K562 (cell line): ENCODE results near the gene ZNF362.

Experiments
- BRF1 ChIP-seq: IDR thresholded peaks from 3 replicates; pipeline ENCODE4 v1.6.1; 2011; ENCODE audit warnings: borderline replicate concordance, mild to moderate bottlenecking; ENCODE audit not compliant: insufficient read length; ENCODE audit errors: extremely low read depth
- EZH2 ChIP-seq: IDR thresholded peaks from 2 replicates; pipeline ENCODE4 v1.6.1; 2012; ENCODE audit warnings: low read depth, mild to moderate bottlenecking, inconsistent platforms, low read length, borderline replicate concordance
- ILF3 ChIP-seq: fragments of 450-650 bp; IDR thresholded peaks from 2 replicates; pipeline ENCODE4 v1.6.1; 2018; ENCODE audit warnings: antibody characterized with exemption, mild to moderate bottlenecking, moderate library complexity, borderline replicate concordance
- POLR2A ChIP-seq: fragments of 450-650 bp; conservative IDR thresholded peaks from 2 replicates; pipeline ENCODE4 v1.6.1; 2016
- TOE1 ChIP-seq, 2 experiments: fragments of 450-650 bp in 1 of 2; sonication (generic) in 1 of 2; formaldehyde crosslinking in 1 of 2; IDR thresholded peaks; 2 replicates each; pipeline versions ENCODE4 v1.7.1 to v1.8.0; 2016 to 2022; ENCODE audit warnings: borderline replicate concordance in 2 of 2, mild to moderate bottlenecking in 2 of 2, antibody characterized with exemption in 1 of 2, inconsistent platforms in 1 of 2, low read depth in 1 of 2, missing genetic modification reagents in 1 of 2, moderate library complexity in 1 of 2
- TF ChIP-seq, protein P1 (sequence below), 3 experiments: IDR thresholded peaks in 2 of 3; conservative IDR thresholded peaks in 1 of 3; 2 replicates each; pipeline ENCODE4 v1.5.1; 2011 to 2012; ENCODE audit warnings: low read length in 3 of 3, mild to moderate bottlenecking in 3 of 3, control low read depth in 2 of 3, improper control_type of control experiment in 1 of 3, inconsistent platforms in 1 of 3, low read depth in 1 of 3, mixed read lengths in 1 of 3, moderate library complexity in 1 of 3; ENCODE audit not compliant: insufficient read depth in 2 of 3

DNA sequence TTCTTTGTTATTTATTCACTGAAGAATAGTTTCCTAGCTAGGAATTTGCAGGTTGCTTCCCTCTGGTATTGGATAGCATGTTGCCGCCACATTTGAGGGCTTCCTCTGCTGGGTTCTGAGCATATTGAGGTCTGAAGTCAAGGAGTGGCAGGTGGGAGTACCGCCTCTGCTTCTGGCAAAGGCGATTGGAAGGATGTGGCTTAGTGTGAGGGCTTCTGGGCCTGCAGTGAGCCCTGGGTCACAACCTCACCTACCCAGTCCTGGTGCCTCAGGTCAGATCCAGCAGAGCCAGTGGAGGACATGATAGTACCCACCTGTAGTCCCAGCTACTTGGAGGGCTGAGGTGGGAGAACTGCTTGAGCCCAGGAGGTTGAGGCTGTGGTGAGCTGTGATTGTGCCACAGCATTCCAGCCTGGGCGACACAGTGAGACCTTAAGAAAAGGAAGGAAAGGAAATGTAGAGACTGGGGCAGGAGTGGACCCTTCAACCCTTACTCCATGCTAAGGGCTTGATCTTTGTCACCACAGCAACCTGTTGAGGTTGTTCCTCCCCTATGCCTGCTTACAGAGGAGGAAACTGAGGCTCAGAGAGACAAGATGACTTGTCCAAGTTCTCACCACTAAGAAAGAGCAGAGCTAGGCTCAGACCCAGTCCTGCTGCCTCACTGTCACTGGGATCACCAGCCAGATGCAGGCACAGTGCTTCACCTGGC lies 41.8 kb downstream of the ZNF362 start:
- TF ChIP-seq, protein P1, sequence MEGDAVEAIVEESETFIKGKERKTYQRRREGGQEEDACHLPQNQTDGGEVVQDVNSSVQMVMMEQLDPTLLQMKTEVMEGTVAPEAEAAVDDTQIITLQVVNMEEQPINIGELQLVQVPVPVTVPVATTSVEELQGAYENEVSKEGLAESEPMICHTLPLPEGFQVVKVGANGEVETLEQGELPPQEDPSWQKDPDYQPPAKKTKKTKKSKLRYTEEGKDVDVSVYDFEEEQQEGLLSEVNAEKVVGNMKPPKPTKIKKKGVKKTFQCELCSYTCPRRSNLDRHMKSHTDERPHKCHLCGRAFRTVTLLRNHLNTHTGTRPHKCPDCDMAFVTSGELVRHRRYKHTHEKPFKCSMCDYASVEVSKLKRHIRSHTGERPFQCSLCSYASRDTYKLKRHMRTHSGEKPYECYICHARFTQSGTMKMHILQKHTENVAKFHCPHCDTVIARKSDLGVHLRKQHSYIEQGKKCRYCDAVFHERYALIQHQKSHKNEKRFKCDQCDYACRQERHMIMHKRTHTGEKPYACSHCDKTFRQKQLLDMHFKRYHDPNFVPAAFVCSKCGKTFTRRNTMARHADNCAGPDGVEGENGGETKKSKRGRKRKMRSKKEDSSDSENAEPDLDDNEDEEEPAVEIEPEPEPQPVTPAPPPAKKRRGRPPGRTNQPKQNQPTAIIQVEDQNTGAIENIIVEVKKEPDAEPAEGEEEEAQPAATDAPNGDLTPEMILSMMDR (IDR thresholded peaks at IDR 0.05 in 2 of 3, conservative IDR thresholded peaks at IDR 0.05 in 1 of 3; ENCODE audit: insufficient read depth in 2 of 3, low read depth in 1 of 3, low read length in 3 of 3): no peak
- no peak for TF ChIP-seq TOE1 (IDR thresholded peaks at IDR 0.05; ENCODE audit: borderline replicate concordance)
- TF ChIP-seq TOE1 (CRISPR knock-in tag; IDR thresholded peaks at IDR 0.05; ENCODE audit: borderline replicate concordance, low read depth): no peak
- TF ChIP-seq BRF1: no peak
- no peak for TF ChIP-seq ILF3
- TF ChIP-seq EZH2: no peak
- TF ChIP-seq POLR2A: no peak
